DOHH2 (cell line): Measurements from ENCODE around the gene SMPD3.

Source experiments
- H3F3A ChIP-seq: fragments of 200-600 bp; sonication (generic), shearing (Covaris generic); 2 replicates; pipeline ENCODE4 v1.6.0; 2016; ENCODE audit warnings: antibody characterized with exemption, mild to moderate bottlenecking; ENCODE audit not compliant: control insufficient read depth, insufficient read depth
- H3K27ac ChIP-seq: fragments of 200-600 bp; sonication (generic); 2 replicates; pipeline ENCODE4 v1.5.1; 2014; ENCODE audit warnings: low read depth, mild to moderate bottlenecking, low read length, moderate library complexity
- H3K27me3 ChIP-seq: fragments of 200-600 bp; sonication (generic); 2 replicates; pipeline ENCODE4 v1.6.1; 2014; ENCODE audit warnings: mild to moderate bottlenecking, low read length, mixed read lengths; ENCODE audit not compliant: control insufficient read depth
- H3K36me3 ChIP-seq: fragments of 200-600 bp; sonication (generic); 2 replicates; pipeline ENCODE4 v1.6.1; 2014; ENCODE audit warnings: mild to moderate bottlenecking, low read length, moderate library complexity, mixed read lengths; ENCODE audit not compliant: control insufficient read depth
- H3K4me1 ChIP-seq: fragments of 200-600 bp; sonication (generic); 2 replicates; pipeline ENCODE4 v1.6.1; 2014; ENCODE audit warnings: mild to moderate bottlenecking, low read length, mixed read lengths; ENCODE audit not compliant: control insufficient read depth
- H3K4me2 ChIP-seq: fragments of 200-600 bp; sonication (generic); 2 replicates; pipeline ENCODE4 v1.6.0; 2014; ENCODE audit warnings: mild to moderate bottlenecking, low read length, moderate library complexity
- H3K4me3 ChIP-seq: fragments of 200-600 bp; sonication (generic); 2 replicates; pipeline ENCODE4 v1.5.1; 2014; ENCODE audit warnings: mild to moderate bottlenecking, low read length, mixed read lengths
- H3K79me2 ChIP-seq: fragments of 200-600 bp; sonication (generic); 2 replicates; pipeline ENCODE4 v1.6.1; 2014; ENCODE audit warnings: mild to moderate bottlenecking, low read length, mixed read lengths; ENCODE audit not compliant: control insufficient read depth
- H3K9me2 ChIP-seq: fragments of 200-600 bp; sonication (generic); replicated peaks from 2 replicates; pipeline ENCODE4 v1.6.1; 2014; ENCODE audit warnings: mild to moderate bottlenecking, low read length, mixed read lengths; ENCODE audit not compliant: control insufficient read depth
- H3K9me3 ChIP-seq: fragments of 200-600 bp; sonication (generic); 2 replicates; pipeline ENCODE4 v1.6.1; 2014; ENCODE audit warnings: antibody characterized with exemption, low read length, mixed read lengths; ENCODE audit not compliant: control insufficient read depth, insufficient read depth
- H4K20me1 ChIP-seq: fragments of 200-600 bp; sonication (generic); 2 replicates; pipeline ENCODE4 v1.6.0; 2014; ENCODE audit warnings: low read depth, mild to moderate bottlenecking, antibody characterized with exemption, low read length, moderate library complexity; ENCODE audit not compliant: control insufficient read depth, insufficient read depth
- CTCF ChIP-seq: fragments of 200-600 bp; sonication (generic); IDR thresholded peaks from one replicate; pipeline ENCODE4 v1.5.1; 2014; ENCODE audit warnings: antibody characterized with exemption, mild to moderate bottlenecking, low read depth, low read length; ENCODE audit not compliant: poor library complexity, severe bottlenecking
- EZH2phosphoT487 ChIP-seq: fragments of 200-600 bp; sonication (generic); IDR thresholded peaks from 2 replicates; pipeline ENCODE4 v1.6.1; 2017; ENCODE audit warnings: borderline replicate concordance, mild to moderate bottlenecking, antibody characterized with exemption, low read length, moderate library complexity, mixed read lengths

The SMPD3 gene

GRCh38 chr16:68377221-68377620, 71.1 kb downstream of the SMPD3 start:
- no peak overlapping the region for H3K4me2 ChIP-seq
- H3K9me2 ChIP-seq, result no peaks in the 10 kb centered on the region
- H3K27me3 ChIP-seq, result 0 out of 2 replicates have a peak, but pooled peaks cover 3% of the 10 kb centered on the region
- no peaks in the 10 kb centered on the region for H3K36me3 ChIP-seq
- H3F3A ChIP-seq, result no peaks in the 10 kb centered on the region
- TF ChIP-seq CTCF (no peak), EZH2phosphoT487 (no peak)
- no peaks in the 10 kb centered on the region for H4K20me1 ChIP-seq
- H3K79me2 ChIP-seq, result no peaks in the 10 kb centered on the region
- no peak overlapping the region for H3K27ac ChIP-seq
- H3K4me3 ChIP-seq, result no peak overlapping the region
- no peaks in the 10 kb centered on the region for H3K9me3 ChIP-seq
- no peaks in the 10 kb centered on the region for H3K4me1 ChIP-seq

GRCh38 chr16:68376590-68376989, 71.7 kb downstream of the SMPD3 start:
- no peak overlapping the region for H3K27ac ChIP-seq
- H3K36me3 ChIP-seq, result no peaks in the 10 kb centered on the region
- TF ChIP-seq EZH2phosphoT487 (no peak), CTCF (no peak)
- no peaks in the 10 kb centered on the region for H3K79me2 ChIP-seq
- no peak overlapping the region for H3K4me3 ChIP-seq
- H4K20me1 ChIP-seq, result no peaks in the 10 kb centered on the region
- no peaks in the 10 kb centered on the region for H3F3A ChIP-seq
- no peaks in the 10 kb centered on the region for H3K4me1 ChIP-seq
- no peaks in the 10 kb centered on the region for H3K9me3 ChIP-seq
- 0 out of 2 replicates have a peak, but pooled peaks cover 3% of the 10 kb centered on the region for H3K27me3 ChIP-seq
- no peak overlapping the region for H3K4me2 ChIP-seq
- no peaks in the 10 kb centered on the region for H3K9me2 ChIP-seq

GRCh38 chr16:68375801-68376536, 72.3 kb downstream of the SMPD3 start:
- no peaks in the 10 kb centered on the region for H3K9me3 ChIP-seq
- no peak overlapping the region for H3K4me3 ChIP-seq
- H3K79me2 ChIP-seq, result no peaks in the 10 kb centered on the region
- no peaks in the 10 kb centered on the region for H3K36me3 ChIP-seq
- H3K4me2 ChIP-seq, result no peak overlapping the region
- H3K27ac ChIP-seq, result no peak overlapping the region
- no peaks in the 10 kb centered on the region for H3F3A ChIP-seq
- 0 out of 2 replicates have a peak, but pooled peaks cover 3% of the 10 kb centered on the region for H3K27me3 ChIP-seq
- no peaks in the 10 kb centered on the region for H3K9me2 ChIP-seq
- H3K4me1 ChIP-seq, result no peaks in the 10 kb centered on the region
- H4K20me1 ChIP-seq, result no peaks in the 10 kb centered on the region
- TF ChIP-seq EZH2phosphoT487 (no peak), CTCF (no peak)
